A549 (cell line): Measurements from ENCODE around the gene MED12L. TPM values are rescaled to one million over a fixed set of nuclear protein-coding genes. Genes with fewer than 3 reads are reported as not detected.

Source experiments
- ATAC-seq, 2 experiments: fragments of 200-7000 bp in 1 of 2; fragments of >200 bp in 1 of 2; cut with Nextera tagmentation in 1 of 2; cut with Tn5 transposase in 1 of 2; 3 replicates each; pipeline versions ENCODE4 v1.8.0 to v1.9.1; 2018 to 2020; ENCODE audit warnings: mild to moderate bottlenecking in 1 of 2, moderate library complexity in 1 of 2
- CTCF ChIA-PET: fragments of 300-600 bp; sonication (Branson Sonifier 250); formaldehyde crosslinking; extraction: SDS; loops from one replicate; lab custom pipeline; 2021; ENCODE audit warnings: antibody characterized with exemption, inconsistent platforms; lab: Yijun Ruan, JAX
- POLR2A ChIA-PET: fragments of 350-600 bp; formaldehyde crosslinking; extraction: SDS; loops from one replicate; lab custom pipeline; 2021; ENCODE audit warnings: antibody characterized with exemption, inconsistent platforms; lab: Yijun Ruan, JAX
- DNase-seq, 2 experiments: peaks; one replicate each; pipeline versions ENCODE4 v3.0.0 to v3.0.0-alpha.2; 2011 to 2016; ENCODE audit warnings: low read depth in 1 of 2, low spot score in 1 of 2
- FAIRE-seq: peaks from 2 replicates; lab custom pipeline; 2011; peaks lifted over from hg19 to GRCh38; lab: Jason Lieb, UNC
- H3K27ac ChIP-seq, 2 experiments: fragments of >200 bp; sonication (Bioruptor Twin); formaldehyde crosslinking; 3 replicates each; pipeline ENCODE4 v1.5.1; 2016 to 2017
- H3K4me1 ChIP-seq: fragments of >200 bp; sonication (Bioruptor Twin); formaldehyde crosslinking; 3 replicates; pipeline ENCODE4 v1.6.1; 2016
- H3K4me2 ChIP-seq: fragments of >200 bp; sonication (Bioruptor Twin); formaldehyde crosslinking; 3 replicates; pipeline ENCODE4 v1.6.1; 2016
- H3K4me3 ChIP-seq: fragments of >200 bp; sonication (Bioruptor Twin); formaldehyde crosslinking; 3 replicates; pipeline ENCODE4 v1.5.1; 2016
- H3K9me3 ChIP-seq: fragments of >200 bp; sonication (Bioruptor Twin); formaldehyde crosslinking; 3 replicates; pipeline ENCODE4 v1.6.1; 2016
- BHLHE40 ChIP-seq: IDR thresholded peaks from 2 replicates; pipeline ENCODE4 v1.6.1; 2012; ENCODE audit warnings: low read depth, low read length, inconsistent platforms
- CBX8 ChIP-seq: fragments of 200-600 bp; sonication (generic); IDR thresholded peaks from 2 replicates; pipeline ENCODE4 v1.6.1; 2016
- CTCF ChIP-seq: fragments of >200 bp; sonication (Bioruptor Twin); formaldehyde crosslinking; IDR thresholded peaks from 3 replicates; pipeline ENCODE4 v1.5.1; 2016
- EHF ChIP-seq: fragments of 250-450 bp; sonication (Bioruptor Pico); IDR thresholded peaks from 2 replicates; pipeline ENCODE4 v1.5.0; 2020; ENCODE audit warnings: mild to moderate bottlenecking
- HMGXB4 ChIP-seq: fragments of 250-450 bp; sonication (Bioruptor Pico); IDR thresholded peaks from 2 replicates; pipeline ENCODE4 v1.5.0; 2021; ENCODE audit warnings: mild to moderate bottlenecking, moderate library complexity, borderline replicate concordance
- HOXA7 ChIP-seq: fragments of 250-450 bp; sonication (Bioruptor Pico); IDR thresholded peaks from 2 replicates; pipeline ENCODE4 v1.5.0; 2020; ENCODE audit warnings: mild to moderate bottlenecking, moderate library complexity
- JUNB ChIP-seq: fragments of >200 bp; sonication (Bioruptor Twin); formaldehyde crosslinking; IDR thresholded peaks from 2 replicates; pipeline ENCODE4 v1.6.1; 2016
- KDM1A ChIP-seq: fragments of 200-600 bp; sonication (generic); IDR thresholded peaks from 2 replicates; pipeline ENCODE4 v1.6.1; 2016; ENCODE audit warnings: low read depth, mild to moderate bottlenecking
- KDM5A ChIP-seq: fragments of 200-600 bp; sonication (generic); IDR thresholded peaks from 2 replicates; pipeline ENCODE4 v1.6.1; 2016; ENCODE audit warnings: antibody characterized with exemption, mild to moderate bottlenecking
- MAX ChIP-seq: IDR thresholded peaks from 2 replicates; pipeline ENCODE4 v1.6.1; 2012
- MAZ ChIP-seq: fragments of 150-350 bp; IDR thresholded peaks from 2 replicates; pipeline ENCODE4 v1.6.1; 2014; ENCODE audit warnings: antibody characterized with exemption, low read depth, low read length, borderline replicate concordance
- NPAS2 ChIP-seq: fragments of 250-450 bp; sonication (Bioruptor Pico); IDR thresholded peaks from 2 replicates; pipeline ENCODE4 v1.8.0; 2022; ENCODE audit warnings: mild to moderate bottlenecking, moderate library complexity, borderline replicate concordance
- RCOR1 ChIP-seq: fragments of 150-350 bp; IDR thresholded peaks from 2 replicates; pipeline ENCODE4 v1.6.1; 2014; ENCODE audit warnings: antibody characterized with exemption, low read length, low read depth
- REST ChIP-seq: fragments of 200-600 bp; sonication (generic); IDR thresholded peaks from 2 replicates; pipeline ENCODE4 v1.6.1; 2016; ENCODE audit warnings: antibody characterized with exemption, mild to moderate bottlenecking, moderate library complexity
- RFX5 ChIP-seq: fragments of 450-650 bp; IDR thresholded peaks from 2 replicates; pipeline ENCODE4 v1.7.1; 2014; ENCODE audit warnings: antibody characterized with exemption, mild to moderate bottlenecking, moderate library complexity
- RNF2 ChIP-seq: fragments of 200-600 bp; sonication (generic); IDR thresholded peaks from 2 replicates; pipeline ENCODE4 v1.6.1; 2016; ENCODE audit warnings: low read depth, mild to moderate bottlenecking, antibody characterized with exemption, moderate library complexity, borderline replicate concordance
- SREBF2 ChIP-seq: fragments of 450-650 bp; IDR thresholded peaks from 2 replicates; pipeline ENCODE4 v1.6.1; 2014; ENCODE audit warnings: mild to moderate bottlenecking, moderate library complexity
- ZFP36 ChIP-seq: fragments of 450-650 bp; IDR thresholded peaks from 2 replicates; pipeline ENCODE4 v1.6.1; 2014; ENCODE audit warnings: borderline replicate concordance; ENCODE audit not compliant: partially characterized antibody
- ZNF302 ChIP-seq: fragments of 250-450 bp; sonication (Bioruptor Pico); IDR thresholded peaks from 2 replicates; pipeline ENCODE4 v1.9.0; 2021; ENCODE audit warnings: inconsistent platforms, mild to moderate bottlenecking, moderate library complexity
- WGBS: methylation state at CpG from one replicate; pipeline ENCODE4 v1.1.6; 2017; ENCODE audit errors: missing lambda C conversion rate; 5-methylcytosine and 5-hydroxymethylcytosine counted together
- polyA plus RNA-seq, 4 experiments: library from polyadenylated mRNA; depleted of rRNA in 3 of 4; stranded (reverse); fragments of >200 nt; fragmentation: RNase III in 1 of 4; extraction: RNeasy Plus Mini Kit Qiagen cat#74134 plus additional on column Dnase treatment in 1 of 4; gene quantifications; 2 replicates in 3 of 4; 3 replicates in 1 of 4; pipeline ENCODE4 v1.2.3, GENCODE V29; 2011 to 2017

The MED12L gene
- polyA plus RNA-seq, 2 of the 4 experiments (the other 2 are of a cell fraction) = 0.32 to 0.63 TPM

GRCh38 chr3:151147299-151147698, 61.8 kb downstream of the MED12L start (continued):
- no peak for TF ChIP-seq REST
- TF ChIP-seq, all 56 proteins: peak for 0

- Histone ChIP-seq H3K4me1 (no peaks in the 10 kb centered on the region), H3K9me3 (no peaks in the 10 kb centered on the region), H3K27ac (no peak overlapping the region), H3K4me2 (no peak overlapping the region), H3K4me3 (no peak overlapping the region)
- POLR2A ChIA-PET = no interaction called here
- TF ChIP-seq HOXA7 (CRISPR knock-in tag) = no peak
- no peak for TF ChIP-seq JUNB
- TF ChIP-seq ZFP36 = no peak
- TF ChIP-seq EHF (CRISPR knock-in tag) = no peak
- TF ChIP-seq RCOR1 = no peak
- no peak for TF ChIP-seq CTCF
- no peak for ATAC-seq
- CTCF ChIA-PET = interaction anchor here (0.7 to 3.1 kb wide), 8 partner anchors 9 to 365 kb away, joined by 3 to 16 read pairs (median 4); no protein-coding TSS in a partner anchor
- WGBS = 84% methylated on average over 4 of the region's 4 CpGs
- DNase-seq = no peak
- FAIRE-seq = no peak
These were observed 67.1 kb downstream of the MED12L start for GRCh38 chr3:151152455-151153079.

- Histone ChIP-seq H3K9me3 (no peaks in the 10 kb centered on the region), H3K27ac (no peak overlapping the region), H3K4me1 (no peaks in the 10 kb centered on the region), H3K4me2 (no peak overlapping the region), H3K4me3 (no peak overlapping the region)
- DNase-seq = no peak
- ChIA-PET CTCF (interaction anchor here (1.0 to 3.1 kb wide), 3 partner anchors 9 to 146 kb away, joined by 5 to 16 read pairs (median 12); no protein-coding TSS in a partner anchor), POLR2A (no interaction called here)
- TF ChIP-seq KDM5A = no peak
- no peak for TF ChIP-seq REST
- TF ChIP-seq ZFP36 = no peak
- TF ChIP-seq MAZ = no peak
- TF ChIP-seq RFX5 = no peak
- TF ChIP-seq RNF2 = no peak
- no peak for TF ChIP-seq ZNF302 (CRISPR knock-in tag)
- no peak for TF ChIP-seq MAX
- no peak for TF ChIP-seq KDM1A
- no peak for TF ChIP-seq CBX8
- TF ChIP-seq BHLHE40 = no peak
- no peak for TF ChIP-seq NPAS2 (CRISPR knock-in tag)
- TF ChIP-seq HMGXB4 (CRISPR knock-in tag) = no peak
- TF ChIP-seq SREBF2 = no peak
- ATAC-seq = no peak
- 66% methylated on average over 6 of the region's 6 CpGs for whole genome bisulfite sequencing
- no peak for FAIRE-seq
These were observed 69.1 kb downstream of the MED12L start for GRCh38 chr3:151154566-151154965.
